Amniotic stem cell (primary cell): ENCODE results near the gene HDX.
"Not testable (repeated sequence)": the region's sequence is repeated elsewhere in the genome, so short reads cannot be mapped to it uniquely, and the experiment has no call there.

ENCODE experiments used
- DNase-seq: peaks from one replicate; lab custom pipeline; 2025; lab: John Stamatoyannopoulos, UW

HDX gene

GRCh38 chrX:84501798-84502628 is at the start of gene HDX:
TSS of gene HDX (minus strand) at chrX:84502453. CDS start at chrX:84475397, 27,056 bp downstream.
- DNase-seq: peak; percentile 45

GRCh38 chrX:84541315-84541714 is 39.1 kb upstream of the HDX start:
- DNase-seq: not testable (repeated sequence)

GRCh38 chrX:84537627-84538026 is 35.4 kb upstream of the HDX start:
- DNase-seq: not testable (repeated sequence)

GRCh38 chrX:84488426-84488825 is 13.8 kb downstream of the HDX start:
- DNase-seq: no peak

GRCh38 chrX:84487365-84488353 is 14.6 kb downstream of the HDX start:
- DNase-seq: no peak

GRCh38 chrX:84479086-84479485 is 23.2 kb downstream of the HDX start:
- DNase-seq: no peak

GRCh38 chrX:84477114-84477513 is 25.1 kb downstream of the HDX start:
- DNase-seq: no peak

GRCh38 chrX:84475596-84475995 is 26.7 kb downstream of the HDX start:
- no peak for DNase-seq

GRCh38 chrX:84475101-84475500 is 27.2 kb downstream of the HDX start:
- DNase-seq: no peak

- DNase-seq: no peak
Measured at GRCh38 chrX:84469226-84469625, 33.0 kb downstream of the HDX start.

GRCh38 chrX:84467898-84468297 is 34.4 kb downstream of the HDX start:
- DNase-seq: no peak

GRCh38 chrX:84453351-84454246 is 48.7 kb downstream of the HDX start:
- DNase-seq: no peak

- DNase-seq: no peak
Measured at GRCh38 chrX:84441143-84441542, 61.1 kb downstream of the HDX start.

GRCh38 chrX:84415140-84415539 is 87.1 kb downstream of the HDX start:
- DNase-seq: no peak

GRCh38 chrX:84363663-84364062 is 138.6 kb downstream of the HDX start:
- DNase-seq: no peak

GRCh38 chrX:84363051-84363450 is 139.2 kb downstream of the HDX start:
- DNase-seq: no peak

- DNase-seq: no peak
Measured at GRCh38 chrX:84362184-84362838, 139.9 kb downstream of the HDX start.

GRCh38 chrX:84358271-84358670 is 144.0 kb downstream of the HDX start:
- no peak for DNase-seq

- no peak for DNase-seq
Measured at GRCh38 chrX:84357296-84357695, 145.0 kb downstream of the HDX start.

- no peak for DNase-seq
Measured at GRCh38 chrX:84340968-84341367, 161.3 kb downstream of the HDX start.
